Measurements from ENCODE around the gene TNNI3.
"Not testable (repeated sequence)": the region's sequence is repeated elsewhere in the genome, so short reads cannot be mapped to it uniquely, and the experiment has no call there.

TNNI3 gene

DNA sequence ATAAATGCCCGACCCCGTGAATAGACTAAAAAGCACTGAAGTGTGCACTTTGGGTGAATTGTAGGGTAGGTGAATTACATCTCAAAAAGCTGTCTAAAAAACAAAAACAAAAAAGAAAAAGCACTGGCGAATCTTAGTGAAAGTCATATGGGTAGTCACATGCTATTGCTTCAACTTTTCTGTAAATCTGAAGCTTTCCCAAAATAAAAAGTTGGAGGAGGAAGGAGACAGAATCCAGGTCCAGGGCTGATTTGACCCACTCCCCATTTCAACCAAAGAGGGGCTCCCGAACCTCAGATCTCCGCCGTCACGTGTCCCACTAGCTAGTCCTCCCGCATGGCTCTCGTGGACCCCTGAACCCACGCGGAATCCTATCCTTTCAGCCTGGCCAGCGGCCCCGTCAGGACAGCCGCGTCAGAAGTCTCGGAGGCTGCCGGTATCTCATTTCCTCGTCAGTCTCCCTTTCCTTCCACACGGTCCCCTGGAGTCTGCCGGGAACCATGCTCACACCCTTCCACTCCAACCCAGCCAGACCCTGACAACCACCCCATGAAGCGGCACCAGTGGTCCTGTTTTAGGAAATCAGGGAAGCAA is 46.2 kb downstream of the TNNI3 start:
- DNase-seq, result no peak

DNA sequence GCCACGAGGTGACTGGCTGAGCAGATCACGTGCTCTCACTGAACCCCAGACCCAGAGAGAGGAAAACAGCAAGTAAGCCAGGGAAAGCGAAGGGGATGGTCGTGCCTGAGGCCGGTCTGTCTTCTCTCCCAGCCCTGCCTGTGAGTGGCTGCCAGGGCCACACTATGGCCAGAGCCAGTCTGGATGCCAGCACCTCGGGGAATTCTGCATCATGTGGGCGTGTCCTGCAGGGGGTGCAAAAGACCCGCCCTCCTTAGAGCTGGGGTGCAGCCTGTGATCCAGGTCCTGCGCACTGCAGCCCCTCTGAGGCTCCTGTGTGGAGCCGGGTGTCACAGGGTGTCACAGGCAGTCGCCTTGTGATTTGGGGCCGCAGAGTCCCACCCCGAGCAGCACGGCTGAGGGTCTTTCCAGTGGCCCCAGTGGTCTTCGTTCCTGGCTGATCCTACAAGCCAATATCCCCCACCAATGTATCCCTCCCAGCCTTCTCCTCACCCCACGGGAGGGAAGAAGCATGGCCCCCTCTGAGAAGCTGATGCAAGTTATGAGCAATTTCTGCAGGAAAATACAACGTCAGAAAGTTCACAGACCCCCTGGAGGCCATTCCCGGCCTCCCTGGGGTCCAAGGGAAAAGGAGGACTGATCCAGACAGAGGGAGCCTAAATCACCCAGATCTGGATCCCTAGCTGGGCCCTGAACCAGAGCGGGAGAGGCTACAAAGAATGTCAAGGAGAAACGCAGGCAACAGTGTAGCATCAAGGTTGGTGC is 47.8 kb downstream of the TNNI3 start:
- no peak for DNase-seq

DNA sequence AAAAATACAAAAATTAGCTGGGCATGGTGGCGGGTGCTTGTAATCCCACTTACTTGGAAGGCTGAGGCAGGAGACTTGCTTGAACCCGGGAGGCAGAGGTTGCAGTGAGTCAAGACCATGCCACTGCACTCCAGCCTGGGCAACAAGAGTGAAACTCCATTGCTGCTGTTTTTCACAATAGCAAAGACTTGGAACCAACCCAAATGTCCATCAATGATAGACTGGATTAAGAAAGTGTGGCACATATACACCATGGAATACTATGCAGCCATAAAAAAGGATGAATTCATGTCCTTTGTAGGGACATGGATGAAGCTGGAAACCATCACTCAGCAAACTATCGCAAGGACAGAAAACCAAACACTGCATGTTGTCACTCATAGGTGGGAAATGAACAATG is 50.3 kb downstream of the TNNI3 start:
- not testable (repeated sequence) for DNase-seq

GRCh38 chr19:55106591-55106990 is 50.9 kb downstream of the TNNI3 start:
- DNase-seq, result no peak

DNA sequence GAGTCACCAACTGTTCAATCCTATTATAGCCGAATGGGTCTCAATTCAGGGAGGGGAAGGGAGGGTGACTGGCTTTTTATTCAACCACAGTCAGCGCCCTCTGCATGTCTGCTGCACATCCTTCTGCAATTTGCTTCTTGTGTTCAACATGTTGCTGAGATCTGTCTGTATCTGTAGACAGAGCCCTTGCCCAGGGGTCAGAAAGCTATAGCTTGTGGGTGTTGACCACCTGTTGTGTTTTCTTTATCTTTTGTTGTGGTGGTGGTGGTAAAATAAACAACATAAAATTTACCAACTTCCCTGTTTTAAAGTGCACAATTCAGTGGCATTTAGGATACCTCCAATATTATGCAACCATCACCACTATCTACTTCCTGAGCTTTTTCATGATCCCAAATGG is 52.3 kb downstream of the TNNI3 start:
- no peak for DNase-seq

GRCh38 chr19:55103190-55103589 is 54.3 kb downstream of the TNNI3 start:
- no peak for DNase-seq

Measured in CD4-positive, alpha-beta T cell treated with Interleukin-17A for 1 hour (primary cell).